Measurements from ENCODE around the gene ADNP2. TPM values are rescaled to one million over a fixed set of nuclear protein-coding genes. Genes with fewer than 3 reads are reported as not detected.

ADNP2 gene
- total and polyA plus RNA-seq, 2 of the 13 experiments (the other 11 are each of a cell fraction or from before 2014, with no cell fraction given), result 10.8 to 25.5 TPM

DNA sequence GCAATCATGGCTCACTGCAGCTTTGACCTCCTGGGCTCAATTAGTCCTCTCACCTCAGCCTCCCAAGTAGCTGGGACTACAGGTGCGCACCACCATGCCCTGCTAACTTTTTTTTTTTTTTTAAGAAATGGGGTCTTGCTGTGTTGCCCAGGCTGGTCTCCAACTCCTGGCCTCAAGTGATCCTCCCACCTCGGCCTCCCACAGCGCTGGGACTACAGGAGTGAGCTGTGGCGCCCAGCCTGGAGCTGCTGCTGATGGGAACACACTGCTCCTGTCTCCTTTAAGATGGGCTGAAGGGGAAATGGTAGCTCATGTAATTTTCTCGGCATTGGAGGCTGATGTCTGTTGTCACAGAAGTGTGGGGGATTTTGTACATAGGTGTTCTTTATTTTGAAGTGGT, 34.9 kb upstream of the ADNP2 start:
- ATAC-seq, result no peak
- H3K9me3 ChIP-seq (ENCODE audit: low read length), result no peaks in the 10 kb centered on the region
- H3K79me2 ChIP-seq (ENCODE audit: insufficient read depth, low read length), result no peaks in the 10 kb centered on the region
- ChIA-PET CTCF (ENCODE audit: low intra/inter-chr PET ratio, low total read pairs) (no interaction called here), POLR2A (no interaction called here)
- TF ChIP-seq KDM5A (IDR thresholded peaks at IDR 0.05; ENCODE audit: borderline replicate concordance, low read length) (no peak), ZNF792 (CRISPR knock-in tag; IDR thresholded peaks at IDR 0.05) (no peak), FOXA1 (IDR thresholded peaks at IDR 0.05) (no peak), FOXA1 (CRISPR knock-in tag; IDR thresholded peaks at IDR 0.05) (no peak), STAT5B (CRISPR knock-in tag; IDR thresholded peaks at IDR 0.05) (no peak), ZNF20 (CRISPR knock-in tag; IDR thresholded peaks at IDR 0.05) (no peak), ZNF451 (CRISPR knock-in tag; IDR thresholded peaks at IDR 0.05) (no peak), NFE2 (CRISPR knock-in tag; IDR thresholded peaks at IDR 0.05) (no peak), HOXA7 (CRISPR knock-in tag; IDR thresholded peaks at IDR 0.05) (no peak), ASH2L (IDR thresholded peaks at IDR 0.05; ENCODE audit: insufficient read length, low read depth, low read length) (no peak), NR2F6 (IDR thresholded peaks at IDR 0.05) (no peak), NR2F6 (CRISPR knock-in tag; IDR thresholded peaks at IDR 0.05) (no peak), TGIF2 (CRISPR knock-in tag; IDR thresholded peaks at IDR 0.05) (no peak), ZNF367 (CRISPR knock-in tag; IDR thresholded peaks at IDR 0.05; ENCODE audit: borderline replicate concordance) (no peak), HOXA5 (CRISPR knock-in tag; IDR thresholded peaks at IDR 0.05) (no peak), AGO2 (optimal IDR thresholded peaks at IDR 0.05; ENCODE audit: low read depth, low read length) (no peak), FOXA3 (CRISPR knock-in tag; IDR thresholded peaks at IDR 0.05) (no peak), RARA (CRISPR knock-in tag; IDR thresholded peaks at IDR 0.05) (no peak), TBX2 (CRISPR knock-in tag; IDR thresholded peaks at IDR 0.05; ENCODE audit: borderline replicate concordance) (no peak)
- TF ChIP-seq, protein P1, sequence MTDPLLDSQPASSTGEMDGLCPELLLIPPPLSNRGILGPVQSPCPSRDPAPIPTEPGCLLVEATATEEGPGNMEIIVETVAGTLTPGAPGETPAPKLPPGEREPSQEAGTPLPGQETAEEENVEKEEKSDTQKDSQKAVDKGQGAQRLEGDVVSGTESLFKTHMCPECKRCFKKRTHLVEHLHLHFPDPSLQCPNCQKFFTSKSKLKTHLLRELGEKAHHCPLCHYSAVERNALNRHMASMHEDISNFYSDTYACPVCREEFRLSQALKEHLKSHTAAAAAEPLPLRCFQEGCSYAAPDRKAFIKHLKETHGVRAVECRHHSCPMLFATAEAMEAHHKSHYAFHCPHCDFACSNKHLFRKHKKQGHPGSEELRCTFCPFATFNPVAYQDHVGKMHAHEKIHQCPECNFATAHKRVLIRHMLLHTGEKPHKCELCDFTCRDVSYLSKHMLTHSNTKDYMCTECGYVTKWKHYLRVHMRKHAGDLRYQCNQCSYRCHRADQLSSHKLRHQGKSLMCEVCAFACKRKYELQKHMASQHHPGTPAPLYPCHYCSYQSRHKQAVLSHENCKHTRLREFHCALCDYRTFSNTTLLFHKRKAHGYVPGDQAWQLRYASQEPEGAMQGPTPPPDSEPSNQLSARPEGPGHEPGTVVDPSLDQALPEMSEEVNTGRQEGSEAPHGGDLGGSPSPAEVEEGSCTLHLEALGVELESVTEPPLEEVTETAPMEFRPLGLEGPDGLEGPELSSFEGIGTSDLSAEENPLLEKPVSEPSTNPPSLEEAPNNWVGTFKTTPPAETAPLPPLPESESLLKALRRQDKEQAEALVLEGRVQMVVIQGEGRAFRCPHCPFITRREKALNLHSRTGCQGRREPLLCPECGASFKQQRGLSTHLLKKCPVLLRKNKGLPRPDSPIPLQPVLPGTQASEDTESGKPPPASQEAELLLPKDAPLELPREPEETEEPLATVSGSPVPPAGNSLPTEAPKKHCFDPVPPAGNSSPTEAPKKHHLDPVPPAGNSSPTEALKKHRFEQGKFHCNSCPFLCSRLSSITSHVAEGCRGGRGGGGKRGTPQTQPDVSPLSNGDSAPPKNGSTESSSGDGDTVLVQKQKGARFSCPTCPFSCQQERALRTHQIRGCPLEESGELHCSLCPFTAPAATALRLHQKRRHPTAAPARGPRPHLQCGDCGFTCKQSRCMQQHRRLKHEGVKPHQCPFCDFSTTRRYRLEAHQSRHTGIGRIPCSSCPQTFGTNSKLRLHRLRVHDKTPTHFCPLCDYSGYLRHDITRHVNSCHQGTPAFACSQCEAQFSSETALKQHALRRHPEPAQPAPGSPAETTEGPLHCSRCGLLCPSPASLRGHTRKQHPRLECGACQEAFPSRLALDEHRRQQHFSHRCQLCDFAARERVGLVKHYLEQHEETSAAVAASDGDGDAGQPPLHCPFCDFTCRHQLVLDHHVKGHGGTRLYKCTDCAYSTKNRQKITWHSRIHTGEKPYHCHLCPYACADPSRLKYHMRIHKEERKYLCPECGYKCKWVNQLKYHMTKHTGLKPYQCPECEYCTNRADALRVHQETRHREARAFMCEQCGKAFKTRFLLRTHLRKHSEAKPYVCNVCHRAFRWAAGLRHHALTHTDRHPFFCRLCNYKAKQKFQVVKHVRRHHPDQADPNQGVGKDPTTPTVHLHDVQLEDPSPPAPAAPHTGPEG (CRISPR knock-in tag; IDR thresholded peaks at IDR 0.05), result no peak
- WGBS (ENCODE audit: low lambda C conversion rate), result 57% methylated on average over 4 of the region's 5 CpGs
- in situ Hi-C loops (cut with HindIII; ENCODE audit: extremely low pct_ligation_motif_present, low pct_unique_long_range_greater_than_20kb) (no loop called here), intact Hi-C loops (cut with micrococcal nuclease; ENCODE audit: unreplicated experiment) (no loop called here)
- no peak for DNase-seq (ENCODE audit: low spot score)
- H3K9ac ChIP-seq (ENCODE audit: insufficient read depth, low read depth, low read length), result no peak overlapping the region
- 0 out of 2 replicates have a peak, but pooled peaks cover under 1% of the 10 kb centered on the region for H3K4me1 ChIP-seq (ENCODE audit: insufficient read depth, low read length)
- no TSS peak for BruUV-seq (replicated peaks)
- peaks cover 0 to 13% of the 10 kb centered on the region in 2 experiments; a peak in 2 of 5 replicates for H3K27me3 ChIP-seq (ENCODE audit: control insufficient read depth in 1 of 2, insufficient read depth in 2 of 2, low read length in 2 of 2)
- H2AFZ ChIP-seq (ENCODE audit: low read length), result no peak overlapping the region
- H3K4me2 ChIP-seq (ENCODE audit: low read depth, low read length), result no peak overlapping the region
- H4K20me1 ChIP-seq (ENCODE audit: insufficient read depth, low read length), result no peaks in the 10 kb centered on the region
- H3K27ac ChIP-seq (ENCODE audit: extremely low read length, insufficient read depth, low read length), result no peak overlapping the region
- no peak for FAIRE-seq
- no peak overlapping the region for H3K4me3 ChIP-seq (replicated peaks in 1 of 3; ENCODE audit: insufficient read depth in 1 of 3, low read depth in 2 of 3, low read length in 3 of 3)
- H3K36me3 ChIP-seq (replicated peaks in 1 of 2; ENCODE audit: control insufficient read depth in 1 of 2, insufficient read depth in 2 of 2, low read length in 2 of 2), result no peaks in the 10 kb centered on the region
